ENCODE measurements around the gene MPO.

MPO gene

GRCh38 chr17:58277802-58278595 is 2.7 kb downstream of the MPO start:
- 93 to 94% methylated on average over 35 to 36 of the region's 36 CpGs for WGBS, 2 experiments
- Histone ChIP-seq H3K4me1 (ENCODE audit: control insufficient read depth, insufficient read depth, low read length) (no peaks in the 10 kb centered on the region), H3K4me3 (ENCODE audit: insufficient read depth, low read depth, low read length) (no peak overlapping the region), H3K27ac (ENCODE audit: insufficient read depth, low read depth, low read length, poor library complexity, severe bottlenecking) (no peak overlapping the region), H3K36me3 (ENCODE audit: control insufficient read depth, insufficient read depth, low read length) (no peaks in the 10 kb centered on the region), H3K9me3 (ENCODE audit: control insufficient read depth, low read length) (no peaks in the 10 kb centered on the region), H3K27me3 (ENCODE audit: control insufficient read depth, insufficient read depth, low read length, poor library complexity, severe bottlenecking) (no peaks in the 10 kb centered on the region)

GRCh38 chr17:58277107-58277801 is 3.5 kb downstream of the MPO start:
- Histone ChIP-seq H3K27ac (ENCODE audit: insufficient read depth, low read depth, low read length, poor library complexity, severe bottlenecking) (no peak overlapping the region), H3K4me3 (ENCODE audit: insufficient read depth, low read depth, low read length) (no peak overlapping the region), H3K9me3 (ENCODE audit: control insufficient read depth, low read length) (no peaks in the 10 kb centered on the region), H3K27me3 (ENCODE audit: control insufficient read depth, insufficient read depth, low read length, poor library complexity, severe bottlenecking) (no peaks in the 10 kb centered on the region), H3K36me3 (ENCODE audit: control insufficient read depth, insufficient read depth, low read length) (no peaks in the 10 kb centered on the region), H3K4me1 (ENCODE audit: control insufficient read depth, insufficient read depth, low read length) (no peaks in the 10 kb centered on the region)
- WGBS, 2 experiments, result 74 to 78% methylated on average over 5 of the region's 5 CpGs

- Histone ChIP-seq H3K4me1 (ENCODE audit: control insufficient read depth, insufficient read depth, low read length) (no peaks in the 10 kb centered on the region), H3K27me3 (ENCODE audit: control insufficient read depth, insufficient read depth, low read length, poor library complexity, severe bottlenecking) (no peaks in the 10 kb centered on the region), H3K4me3 (ENCODE audit: insufficient read depth, low read depth, low read length) (no peak overlapping the region), H3K27ac (ENCODE audit: insufficient read depth, low read depth, low read length, poor library complexity, severe bottlenecking) (no peak overlapping the region), H3K36me3 (ENCODE audit: control insufficient read depth, insufficient read depth, low read length) (no peaks in the 10 kb centered on the region), H3K9me3 (ENCODE audit: control insufficient read depth, low read length) (no peaks in the 10 kb centered on the region)
- 54% methylated on average over 2 of the region's 2 CpGs for WGBS, 2 experiments
Observed at GRCh38 chr17:58276423-58276822, 4.3 kb downstream of the MPO start.

- H3K4me1 ChIP-seq (ENCODE audit: control insufficient read depth, insufficient read depth, low read length), result no peaks in the 10 kb centered on the region
- no peaks in the 10 kb centered on the region for H3K27me3 ChIP-seq (ENCODE audit: control insufficient read depth, insufficient read depth, low read length, poor library complexity, severe bottlenecking)
- WGBS, 2 experiments, result 93% methylated on average over 10 of the region's 10 CpGs
- H3K27ac ChIP-seq (ENCODE audit: insufficient read depth, low read depth, low read length, poor library complexity, severe bottlenecking), result no peak overlapping the region
- no peak overlapping the region for H3K4me3 ChIP-seq (ENCODE audit: insufficient read depth, low read depth, low read length)
- no peaks in the 10 kb centered on the region for H3K9me3 ChIP-seq (ENCODE audit: control insufficient read depth, low read length)
- no peaks in the 10 kb centered on the region for H3K36me3 ChIP-seq (ENCODE audit: control insufficient read depth, insufficient read depth, low read length)
Observed at GRCh38 chr17:58275417-58275816, 5.3 kb downstream of the MPO start.

- Histone ChIP-seq H3K36me3 (ENCODE audit: control insufficient read depth, insufficient read depth, low read length) (no peaks in the 10 kb centered on the region), H3K9me3 (ENCODE audit: control insufficient read depth, low read length) (no peaks in the 10 kb centered on the region), H3K4me3 (ENCODE audit: insufficient read depth, low read depth, low read length) (no peak overlapping the region), H3K4me1 (ENCODE audit: control insufficient read depth, insufficient read depth, low read length) (no peaks in the 10 kb centered on the region), H3K27ac (ENCODE audit: insufficient read depth, low read depth, low read length, poor library complexity, severe bottlenecking) (no peak overlapping the region), H3K27me3 (ENCODE audit: control insufficient read depth, insufficient read depth, low read length, poor library complexity, severe bottlenecking) (no peaks in the 10 kb centered on the region)
- WGBS, 2 experiments, result 94% methylated on average over 15 of the region's 15 CpGs
Observed at GRCh38 chr17:58273453-58274104, 7.2 kb downstream of the MPO start.

- Histone ChIP-seq H3K4me3 (ENCODE audit: insufficient read depth, low read depth, low read length) (no peak overlapping the region), H3K4me1 (ENCODE audit: control insufficient read depth, insufficient read depth, low read length) (no peaks in the 10 kb centered on the region), H3K36me3 (ENCODE audit: control insufficient read depth, insufficient read depth, low read length) (no peaks in the 10 kb centered on the region), H3K9me3 (ENCODE audit: control insufficient read depth, low read length) (no peaks in the 10 kb centered on the region), H3K27ac (ENCODE audit: insufficient read depth, low read depth, low read length, poor library complexity, severe bottlenecking) (no peak overlapping the region), H3K27me3 (ENCODE audit: control insufficient read depth, insufficient read depth, low read length, poor library complexity, severe bottlenecking) (no peaks in the 10 kb centered on the region)
- WGBS, 2 experiments, result 90 to 94% methylated on average over 12 of the region's 12 CpGs
Observed at GRCh38 chr17:58272367-58273280, 8.1 kb downstream of the MPO start.

- H3K4me1 ChIP-seq (ENCODE audit: control insufficient read depth, insufficient read depth, low read length), result no peaks in the 10 kb centered on the region
- no peaks in the 10 kb centered on the region for H3K27me3 ChIP-seq (ENCODE audit: control insufficient read depth, insufficient read depth, low read length, poor library complexity, severe bottlenecking)
- 93 to 94% methylated on average over 21 of the region's 21 CpGs for WGBS, 2 experiments
- no peaks in the 10 kb centered on the region for H3K9me3 ChIP-seq (ENCODE audit: control insufficient read depth, low read length)
- H3K36me3 ChIP-seq (ENCODE audit: control insufficient read depth, insufficient read depth, low read length), result no peaks in the 10 kb centered on the region
- H3K4me3 ChIP-seq (ENCODE audit: insufficient read depth, low read depth, low read length), result no peak overlapping the region
- H3K27ac ChIP-seq (ENCODE audit: insufficient read depth, low read depth, low read length, poor library complexity, severe bottlenecking), result no peak overlapping the region
Observed at GRCh38 chr17:58271216-58271931, 9.4 kb downstream of the MPO start.

- Histone ChIP-seq H3K36me3 (ENCODE audit: control insufficient read depth, insufficient read depth, low read length) (no peaks in the 10 kb centered on the region), H3K4me1 (ENCODE audit: control insufficient read depth, insufficient read depth, low read length) (no peaks in the 10 kb centered on the region), H3K27ac (ENCODE audit: insufficient read depth, low read depth, low read length, poor library complexity, severe bottlenecking) (no peak overlapping the region), H3K4me3 (ENCODE audit: insufficient read depth, low read depth, low read length) (no peak overlapping the region), H3K9me3 (ENCODE audit: control insufficient read depth, low read length) (no peaks in the 10 kb centered on the region), H3K27me3 (ENCODE audit: control insufficient read depth, insufficient read depth, low read length, poor library complexity, severe bottlenecking) (no peaks in the 10 kb centered on the region)
- WGBS, 2 experiments, result 91% methylated on average over 15 of the region's 15 CpGs
Observed at GRCh38 chr17:58270476-58271215, 10.1 kb downstream of the MPO start.

All from ectodermal cell (in vitro differentiated cells).